ENCODE data around the gene HOXA10. TPM values are rescaled to one million over a fixed set of nuclear protein-coding genes. Genes with fewer than 3 reads are reported as not detected.

HOXA10 gene
- total RNA-seq, 1 experiment from 2014 or later = 16.2 TPM

GRCh38 chr7:27181795-27182275, 7.7 kb upstream of the HOXA10 start:
- Histone ChIP-seq H3K27ac (no peak overlapping the region), H3K27me3 (0 out of 2 replicates have a peak, but pooled peaks cover 5% of the 10 kb centered on the region), H3K36me3 (no peaks in the 10 kb centered on the region)

GRCh38 chr7:27180431-27181420, 6.6 kb upstream of the HOXA10 start:
- Histone ChIP-seq H3K4me3 (no peak overlapping the region), H3K9me3 (replicated peaks) (no peaks in the 10 kb centered on the region), H3K27ac (no peak overlapping the region), H3K27me3 (0 out of 2 replicates have a peak, but pooled peaks cover 5% of the 10 kb centered on the region), H3K36me3 (no peaks in the 10 kb centered on the region), H3K4me1 (no peaks in the 10 kb centered on the region)
- no peak for DNase-seq

More at GRCh38 chr7:27181795-27182275, 7.7 kb upstream of the HOXA10 start:
- H3K4me3 ChIP-seq = no peak overlapping the region
- DNase-seq = no peak
- H3K9me3 ChIP-seq (replicated peaks) = no peaks in the 10 kb centered on the region
- no peaks in the 10 kb centered on the region for H3K4me1 ChIP-seq

GRCh38 chr7:27179503-27180430, 5.6 kb upstream of the HOXA10 start:
- Histone ChIP-seq H3K4me1 (no peaks in the 10 kb centered on the region), H3K27me3 (0 out of 2 replicates have a peak, but pooled peaks cover 5% of the 10 kb centered on the region), H3K36me3 (no peaks in the 10 kb centered on the region), H3K9me3 (replicated peaks) (no peaks in the 10 kb centered on the region), H3K4me3 (no peak overlapping the region), H3K27ac (no peak overlapping the region)
- DNase-seq = no peak

- no peaks in the 10 kb centered on the region for H3K36me3 ChIP-seq
- no peak for DNase-seq
- no peak overlapping the region for H3K27ac ChIP-seq
- 0 out of 2 replicates have a peak, but pooled peaks cover 5% of the 10 kb centered on the region for H3K27me3 ChIP-seq
- no peaks in the 10 kb centered on the region for H3K9me3 ChIP-seq (replicated peaks)
- H3K4me3 ChIP-seq = no peak overlapping the region
- no peaks in the 10 kb centered on the region for H3K4me1 ChIP-seq
These were observed 4.9 kb upstream of the HOXA10 start for GRCh38 chr7:27179030-27179429.

- Histone ChIP-seq H3K27me3 (0 out of 2 replicates have a peak, but pooled peaks cover 5% of the 10 kb centered on the region), H3K36me3 (no peaks in the 10 kb centered on the region), H3K4me3 (no peak overlapping the region), H3K27ac (no peak overlapping the region), H3K4me1 (no peaks in the 10 kb centered on the region), H3K9me3 (replicated peaks) (no peaks in the 10 kb centered on the region)
- no peak for DNase-seq
These were observed 4.2 kb upstream of the HOXA10 start for GRCh38 chr7:27178366-27178765.

- Histone ChIP-seq H3K27ac (no peak overlapping the region), H3K9me3 (replicated peaks) (no peaks in the 10 kb centered on the region), H3K4me1 (no peaks in the 10 kb centered on the region), H3K27me3 (0 out of 2 replicates have a peak, but pooled peaks cover 5% of the 10 kb centered on the region), H3K36me3 (no peaks in the 10 kb centered on the region), H3K4me3 (no peak overlapping the region)
- no peak for DNase-seq
These were observed 3.7 kb upstream of the HOXA10 start for GRCh38 chr7:27177795-27178320.

- Histone ChIP-seq H3K27ac (no peak overlapping the region), H3K27me3 (0 out of 2 replicates have a peak, but pooled peaks cover 5% of the 10 kb centered on the region), H3K36me3 (no peaks in the 10 kb centered on the region), H3K9me3 (replicated peaks) (no peaks in the 10 kb centered on the region), H3K4me3 (no peak overlapping the region), H3K4me1 (peaks cover 2% of the 10 kb centered on the region)
- no peak for DNase-seq
These were observed 3.1 kb upstream of the HOXA10 start for GRCh38 chr7:27176962-27177794.

- Histone ChIP-seq H3K4me3 (no peak overlapping the region), H3K36me3 (no peaks in the 10 kb centered on the region; the same call in 1 of the 2 replicates), H3K27ac (no peak overlapping the region), H3K4me1 (peaks cover 7% of the 10 kb centered on the region), H3K9me3 (replicated peaks) (no peaks in the 10 kb centered on the region), H3K27me3 (0 out of 2 replicates have a peak, but pooled peaks cover 5% of the 10 kb centered on the region)
- no peak for DNase-seq
These were observed 2.4 kb upstream of the HOXA10 start for GRCh38 chr7:27176524-27176845.

- H3K9me3 ChIP-seq (replicated peaks) = no peaks in the 10 kb centered on the region
- H3K27ac ChIP-seq = no peak overlapping the region
- H3K4me1 ChIP-seq = peaks cover 8% of the 10 kb centered on the region
- peaks cover 5% of the 10 kb centered on the region; the same call in 1 of the 2 replicates for H3K36me3 ChIP-seq
- H3K4me3 ChIP-seq = no peak overlapping the region
- no peak for DNase-seq
- 0 out of 2 replicates have a peak, but pooled peaks cover 5% of the 10 kb centered on the region for H3K27me3 ChIP-seq
These were observed 1.8 kb upstream of the HOXA10 start for GRCh38 chr7:27175626-27176523.

GRCh38 chr7:27174874-27175625, 930 bp upstream of the HOXA10 start:
- DNase-seq = no peak
- Histone ChIP-seq H3K4me1 (peaks cover 8% of the 10 kb centered on the region), H3K27me3 (0 out of 2 replicates have a peak, but pooled peaks cover 5% of the 10 kb centered on the region), H3K9me3 (replicated peaks) (no peaks in the 10 kb centered on the region), H3K36me3 (peaks cover 5% of the 10 kb centered on the region; the same call in 1 of the 2 replicates), H3K4me3 (no peak overlapping the region), H3K27ac (no peak overlapping the region)

GRCh38 chr7:27173511-27173955, 587 bp downstream of the HOXA10 start:
- H3K27ac ChIP-seq = peak overlapping the region; percentile 82
- peak overlapping the region; percentile 84 for H3K4me3 ChIP-seq
- peaks cover 8% of the 10 kb centered on the region for H3K4me1 ChIP-seq
- DNase-seq = peak in 1 of 2 experiments; percentile 46
- 0 out of 2 replicates have a peak, but pooled peaks cover 5% of the 10 kb centered on the region for H3K27me3 ChIP-seq
- peaks cover 5% of the 10 kb centered on the region; the same call in 1 of the 2 replicates for H3K36me3 ChIP-seq
- H3K9me3 ChIP-seq (replicated peaks) = no peaks in the 10 kb centered on the region
